Stimulated activated CD4-positive, alpha-beta T cell treated with anti-CD3 and anti-CD28 coated beads, TNF-alpha, amount 100 ng/mL, for 48 hours (primary cell): Measurements from ENCODE around the gene ADARB2.

Experiments used
- DNase-seq, 3 donors: peaks; one replicate each; pipeline ENCODE4 v3.0.0-alpha.2; 2020; ENCODE audit warnings: low read depth in 3 of 3

The ADARB2 gene

DNA sequence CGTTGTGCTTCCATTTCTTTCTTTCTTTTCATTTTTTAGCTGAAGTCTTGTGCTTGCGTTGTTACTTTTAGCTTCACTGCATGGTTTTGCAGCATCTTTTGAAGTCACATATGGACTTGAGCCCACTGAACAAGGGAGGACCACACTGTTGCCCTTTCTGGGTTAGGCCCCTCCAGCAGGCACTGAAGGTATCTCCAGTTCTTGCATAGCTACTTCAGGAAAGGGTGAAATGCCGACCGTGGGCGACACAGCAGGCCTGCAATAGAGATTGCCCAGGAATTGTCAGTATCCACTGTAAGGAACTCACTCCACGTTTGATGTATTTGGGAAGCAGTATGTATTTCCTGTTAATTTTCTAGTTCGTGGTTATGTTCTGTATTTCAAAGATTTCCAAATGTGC lies 596.1 kb downstream of the ADARB2 start:
- no peak for DNase-seq

DNA sequence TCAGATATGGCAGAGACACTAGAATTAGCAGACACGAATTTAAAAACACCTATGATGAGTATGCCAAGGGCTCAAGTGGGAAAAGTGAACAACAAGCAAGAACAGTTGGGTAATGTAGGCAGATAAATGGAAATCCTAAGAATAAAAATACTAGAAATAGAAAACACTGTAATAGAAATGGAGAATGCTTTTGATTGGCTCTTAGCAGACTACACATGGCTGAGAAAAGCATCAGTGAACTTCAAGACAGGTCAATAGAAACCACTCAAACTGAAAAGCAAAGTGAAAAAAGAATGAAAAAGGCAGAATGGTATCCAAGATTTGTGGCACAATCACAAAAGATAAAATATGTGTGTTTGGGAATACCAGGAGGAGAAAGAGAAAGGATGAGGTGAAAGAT lies 598.8 kb downstream of the ADARB2 start:
- DNase-seq: no peak

DNA sequence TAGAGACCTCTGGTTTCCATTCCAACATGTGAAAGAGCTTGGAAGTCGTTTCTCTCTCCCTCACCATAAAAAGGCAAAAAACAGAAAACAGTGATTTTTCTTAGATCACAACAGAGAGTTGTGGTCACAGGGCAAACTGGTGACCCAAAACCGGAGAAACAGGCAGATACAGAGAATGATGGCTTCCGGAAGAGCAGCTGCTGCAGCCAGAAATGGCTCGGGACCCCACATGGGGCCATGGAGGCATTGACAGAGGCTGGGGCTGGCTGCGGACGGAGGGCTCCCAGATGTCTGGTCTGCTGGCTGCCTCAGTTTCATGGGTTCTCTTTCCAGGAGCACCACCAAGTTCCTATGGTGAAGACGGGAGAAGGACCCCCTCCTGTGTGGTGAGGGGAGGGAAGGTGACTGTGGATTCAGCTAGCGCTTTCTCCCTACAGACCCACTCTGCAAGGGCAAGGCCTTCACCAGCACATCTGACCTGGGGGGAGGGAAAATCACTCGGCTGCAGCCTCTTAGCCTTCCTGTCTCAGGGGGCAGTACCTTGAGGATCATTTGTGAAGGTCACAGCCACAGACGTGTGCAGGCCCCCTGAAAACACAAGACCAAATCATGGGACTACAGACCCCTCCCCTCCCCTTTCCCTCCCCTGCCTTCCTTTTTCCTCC lies 599.7 kb downstream of the ADARB2 start:
- DNase-seq: no peak

DNA sequence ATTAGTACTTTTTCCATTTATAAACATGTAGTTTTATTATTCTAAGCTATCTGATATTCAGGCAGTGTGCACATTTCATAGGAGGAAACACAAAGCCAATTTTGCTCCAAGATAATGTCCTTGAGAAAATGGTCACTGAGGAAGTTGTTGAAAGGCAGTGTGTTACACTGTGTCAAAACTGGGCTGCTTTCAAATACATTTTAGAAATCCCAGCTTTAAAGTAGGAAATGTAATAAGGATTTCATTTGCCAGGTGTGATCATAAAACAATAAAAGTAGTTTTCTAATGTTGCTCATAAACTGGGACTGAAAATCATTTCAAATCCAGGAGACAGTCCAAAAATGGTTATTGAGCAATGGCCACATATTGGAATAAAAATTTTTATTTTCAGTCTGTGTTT lies 601.1 kb downstream of the ADARB2 start:
- no peak for DNase-seq

GRCh38 chr10:1134156-1134555 lies 603.2 kb downstream of the ADARB2 start:
- DNase-seq: no peak

DNA sequence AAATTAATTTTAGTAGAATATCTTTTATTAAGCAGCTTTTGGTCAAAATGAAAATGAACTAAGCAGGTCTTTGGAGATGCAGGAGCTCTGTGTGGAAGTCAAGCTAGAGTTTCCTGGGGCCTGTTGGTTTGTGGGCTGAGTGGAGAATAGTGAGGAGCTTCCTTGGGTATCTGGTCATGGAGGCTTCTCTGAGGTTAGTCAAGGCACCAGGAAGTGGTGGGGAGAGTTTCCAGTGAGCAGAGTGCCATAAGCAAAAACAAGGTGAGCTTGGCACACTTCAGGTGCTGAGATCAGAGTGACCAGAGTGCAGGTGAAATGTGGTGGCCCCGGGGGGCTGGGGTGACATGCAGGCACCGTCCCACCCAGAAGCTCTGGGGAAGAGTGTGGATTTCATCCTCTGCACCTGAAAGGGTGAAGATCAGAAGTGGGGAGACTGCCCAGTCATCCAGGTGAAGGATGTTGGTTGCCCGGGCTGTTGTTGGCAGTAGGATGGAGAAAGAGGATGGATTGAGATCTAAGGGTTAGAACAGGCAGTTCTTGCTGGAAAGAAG lies 603.8 kb downstream of the ADARB2 start:
- no peak for DNase-seq

GRCh38 chr10:1132584-1132983 lies 604.7 kb downstream of the ADARB2 start:
- no peak for DNase-seq

DNA sequence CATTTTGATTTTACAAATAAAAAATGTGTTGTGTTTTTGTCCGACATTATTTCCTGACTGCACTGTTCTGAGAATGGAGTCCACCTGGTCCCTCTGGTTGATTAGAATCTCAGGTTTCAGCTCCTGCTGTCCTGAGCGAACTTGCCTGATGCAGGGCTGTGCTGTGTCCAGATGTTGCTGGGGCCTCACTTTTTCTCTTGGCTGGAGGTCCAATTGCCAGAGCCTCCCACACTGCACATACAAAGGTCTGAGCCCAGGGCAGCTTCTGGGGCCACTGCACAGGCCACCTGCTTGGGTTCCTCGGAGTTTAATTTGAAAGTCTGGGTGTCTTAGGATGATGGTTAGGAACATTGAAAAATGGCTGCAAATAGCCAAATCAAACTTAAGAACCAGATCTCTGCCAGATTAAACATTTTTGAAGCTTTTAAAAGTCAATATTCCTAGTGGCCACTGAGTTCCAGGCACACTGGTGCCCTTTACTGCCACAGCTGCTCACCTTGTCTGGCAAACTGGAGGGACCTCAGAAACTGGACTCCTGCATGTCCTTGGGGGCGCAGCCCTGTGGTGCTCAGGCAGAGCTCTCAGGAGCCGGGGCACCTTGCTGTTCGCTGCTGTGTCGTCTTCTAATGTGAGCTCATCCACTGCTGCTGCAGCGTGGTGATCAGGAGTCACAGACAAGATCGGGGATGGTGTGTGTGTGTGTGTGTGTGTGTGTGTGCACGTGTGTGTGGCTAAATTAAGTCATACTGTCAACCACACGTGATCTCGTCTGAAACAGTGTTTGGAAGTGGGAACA lies 606.1 kb downstream of the ADARB2 start:
- no peak for DNase-seq

GRCh38 chr10:1130226-1130625 lies 607.1 kb downstream of the ADARB2 start:
- DNase-seq: no peak

DNA sequence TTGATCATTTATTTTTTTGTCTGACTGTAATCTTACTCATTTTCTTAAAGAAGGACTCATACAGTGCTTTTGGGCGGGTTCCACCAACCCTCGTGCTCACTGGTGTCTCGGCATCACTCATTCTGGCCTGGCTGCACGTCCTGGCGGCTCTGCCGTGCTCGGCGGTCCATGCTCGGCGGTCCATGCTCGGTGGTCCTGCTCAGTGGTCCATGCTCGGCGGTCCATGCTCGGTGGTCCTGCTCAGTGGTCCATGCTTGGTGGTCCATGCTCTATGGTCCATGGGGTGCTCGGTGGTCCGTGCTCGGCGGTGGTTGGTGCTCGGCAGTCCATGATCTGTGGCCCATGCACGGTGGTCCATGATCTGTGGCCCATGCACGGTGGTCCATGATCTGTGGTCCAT lies 608.7 kb downstream of the ADARB2 start:
- DNase-seq: no peak

DNA sequence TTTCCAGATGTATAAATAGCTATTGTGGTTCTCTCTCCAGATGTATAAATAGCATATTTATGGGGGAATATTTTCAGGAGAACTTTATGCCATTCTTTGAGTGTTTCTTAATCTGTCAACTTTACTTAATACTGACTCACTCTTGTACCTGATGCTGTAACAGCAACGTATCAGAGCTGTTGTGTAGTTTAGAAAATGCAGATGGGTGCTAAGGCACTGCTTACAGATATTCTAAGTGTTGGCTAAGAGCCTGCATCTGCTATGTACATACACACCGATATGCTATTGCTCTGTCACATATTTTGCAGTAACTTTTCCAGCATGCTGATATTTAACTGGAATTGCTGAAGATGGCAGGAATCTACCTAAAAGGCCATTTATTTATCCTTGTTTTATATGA lies 609.2 kb downstream of the ADARB2 start:
- DNase-seq: no peak

DNA sequence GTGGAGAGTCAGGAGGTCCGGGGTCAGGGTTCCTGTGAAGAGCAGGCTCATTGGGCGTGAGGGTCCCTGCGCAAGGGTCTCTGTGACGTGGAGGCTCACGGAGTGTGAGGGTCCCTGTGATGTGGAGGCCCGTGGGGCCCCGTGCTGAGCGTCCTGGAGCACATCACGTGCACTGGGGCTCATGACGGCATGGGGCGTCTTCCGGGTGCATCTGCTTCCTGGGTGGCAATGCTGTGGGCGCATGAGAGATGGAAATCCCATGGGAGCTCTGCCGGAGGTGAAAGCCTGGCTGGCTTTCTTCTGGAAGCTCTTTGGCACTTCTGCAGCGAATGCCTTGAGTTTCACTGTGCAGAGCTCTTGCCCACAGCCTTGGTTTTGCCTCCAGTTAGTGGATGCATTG lies 609.7 kb downstream of the ADARB2 start:
- DNase-seq: no peak
